ENCODE measurements around the gene MYH11. TPM values are rescaled to one million over a fixed set of nuclear protein-coding genes. Genes with fewer than 3 reads are reported as not detected.
"Not testable (repeated sequence)": the region's sequence is repeated elsewhere in the genome, so short reads cannot be mapped to it uniquely, and the experiment has no call there.

The MYH11 gene
- polyA plus RNA-seq, 1 donor, result 11.2 TPM

DNA sequence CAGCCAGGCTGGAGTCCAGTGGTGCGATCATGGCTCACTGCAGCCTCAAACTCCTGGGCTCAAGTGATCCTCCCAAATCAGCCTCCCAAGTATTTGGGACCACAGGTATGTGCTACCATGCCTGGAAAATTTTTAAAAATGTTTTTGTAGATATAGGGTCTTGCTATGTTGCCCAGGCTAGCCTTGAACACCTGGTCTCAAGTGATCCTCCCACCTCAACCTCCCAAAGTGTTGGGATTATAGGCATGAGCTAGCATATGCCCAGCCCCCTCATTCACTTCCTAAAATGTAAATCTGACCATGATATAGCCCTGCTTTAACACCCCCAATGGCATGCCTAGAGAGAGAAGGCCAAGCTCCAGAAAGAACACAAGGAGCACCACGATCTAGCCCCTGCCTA lies 108.2 kb downstream of the MYH11 start:
- DNase-seq, result no peak

DNA sequence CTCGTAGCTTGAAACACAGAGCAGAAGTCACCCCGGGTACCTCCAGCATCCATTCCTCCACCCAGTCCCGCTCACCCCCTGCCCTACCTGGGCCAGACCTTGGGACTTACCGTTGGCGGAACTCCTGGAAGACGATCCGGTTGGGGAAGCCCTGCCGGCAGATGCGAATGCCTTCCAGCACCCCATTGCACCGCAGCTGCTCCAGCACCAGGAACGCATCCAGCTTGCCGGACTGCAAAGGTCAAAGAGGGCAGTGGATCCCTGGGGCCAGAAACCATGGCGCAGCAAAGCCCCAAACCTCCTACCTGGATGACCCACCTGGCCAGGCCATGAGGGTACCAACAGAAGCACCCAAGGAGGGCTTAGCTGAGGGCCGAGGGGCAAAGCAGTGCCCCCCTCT lies 108.9 kb downstream of the MYH11 start:
- no peak for DNase-seq

DNA sequence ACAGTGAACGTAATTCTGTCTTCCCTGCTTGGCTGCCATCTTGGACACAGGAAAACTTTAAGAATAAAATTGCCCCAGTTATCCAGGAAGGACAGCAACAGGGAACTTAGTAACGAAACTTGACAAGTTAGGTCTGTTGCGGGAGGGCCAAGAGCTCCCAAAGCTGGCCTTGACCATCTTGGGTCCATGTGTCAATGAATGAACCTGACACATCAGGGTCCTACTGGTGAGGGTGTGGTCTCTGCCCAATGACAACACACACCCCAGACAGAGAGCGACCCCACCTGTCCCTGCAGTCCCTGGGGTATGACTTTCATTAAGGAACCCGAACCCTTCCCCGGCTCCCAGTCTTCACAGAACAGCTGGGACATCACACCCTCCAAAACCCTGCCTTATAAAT lies 110.5 kb downstream of the MYH11 start:
- no peak for DNase-seq

DNA sequence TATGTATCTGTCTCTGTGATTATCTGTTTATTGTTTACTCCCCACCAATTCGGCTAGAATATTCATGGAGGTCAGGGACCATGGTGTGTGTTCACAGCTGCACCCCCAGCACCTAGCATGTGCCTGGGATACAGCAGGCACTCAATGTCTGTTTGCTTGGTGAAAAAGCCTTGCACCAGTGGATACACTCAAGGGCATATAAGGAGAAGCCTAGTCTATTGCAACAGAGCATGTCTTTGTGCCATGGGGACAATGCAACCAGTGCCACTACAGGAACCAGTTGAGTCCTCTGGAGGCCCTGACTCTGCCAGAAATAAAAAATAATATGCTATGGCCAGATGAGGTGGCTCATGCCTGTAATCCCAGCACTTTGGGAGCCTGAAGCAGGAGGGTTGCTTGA lies 113.2 kb downstream of the MYH11 start:
- DNase-seq, result no peak

GRCh38 chr16:15742716-15743115 lies 114.1 kb downstream of the MYH11 start:
- no peak for DNase-seq

GRCh38 chr16:15741207-15741871 lies 115.5 kb downstream of the MYH11 start:
- no peak for DNase-seq

DNA sequence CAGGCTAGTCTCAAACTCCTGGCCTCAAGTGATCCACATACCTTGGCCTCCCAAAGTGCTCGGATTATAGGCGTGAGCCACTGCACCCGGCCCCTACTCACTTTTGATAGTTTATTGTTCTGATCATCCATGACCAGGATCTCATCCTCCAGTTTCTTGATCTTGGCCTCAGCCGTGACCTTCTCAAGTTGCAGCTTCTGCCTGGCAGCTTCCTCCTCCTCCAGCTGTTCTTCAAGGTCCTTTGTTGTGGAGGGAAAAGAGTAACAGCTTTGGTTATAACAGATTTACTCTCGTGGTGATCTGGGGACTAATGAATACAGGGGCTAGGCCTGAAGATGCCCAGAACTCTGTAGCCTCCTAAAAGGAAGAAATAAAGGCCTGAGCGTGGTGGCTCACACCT lies 116.9 kb downstream of the MYH11 start:
- DNase-seq, result no peak

DNA sequence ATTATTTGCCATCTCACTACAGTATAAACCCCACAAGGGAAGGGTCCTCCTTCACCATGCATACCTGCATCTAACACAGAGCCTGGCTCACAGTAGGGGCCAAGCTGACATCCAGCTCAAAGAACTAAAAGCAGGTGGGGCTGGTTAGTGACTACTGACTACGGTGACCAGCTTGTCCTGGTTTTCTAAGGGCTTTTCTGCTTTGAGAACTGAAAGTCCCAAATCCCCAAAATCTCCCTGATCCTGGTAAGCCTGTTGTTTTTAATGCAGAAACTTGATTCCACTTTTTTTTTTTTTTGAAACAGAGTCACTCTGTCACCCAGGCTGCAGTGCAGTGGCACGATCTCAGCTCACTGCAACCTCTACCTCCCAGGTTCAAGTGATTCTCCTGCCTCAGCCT lies 117.4 kb downstream of the MYH11 start:
- DNase-seq, result no peak

GRCh38 chr16:15737140-15737644 lies 119.6 kb downstream of the MYH11 start:
- no peak for DNase-seq

DNA sequence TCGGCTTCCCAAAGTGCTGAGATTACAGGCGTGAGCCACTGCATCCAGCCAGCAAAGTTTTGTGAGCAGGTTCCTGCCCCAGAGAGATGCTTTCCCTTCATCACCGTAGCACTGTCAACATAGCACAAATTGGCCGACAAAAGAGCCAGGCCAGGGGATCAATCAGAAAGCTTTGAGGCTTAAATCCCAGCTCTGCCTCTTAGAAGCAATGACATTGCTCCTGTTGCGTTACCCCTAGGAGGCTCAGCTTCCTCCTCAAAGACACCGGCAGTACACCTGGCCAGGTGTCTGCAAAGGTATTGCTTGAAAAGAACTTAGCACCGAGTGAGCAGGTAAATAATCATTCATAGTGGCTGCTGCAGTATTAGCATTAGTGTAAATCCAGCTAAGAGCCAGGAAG lies 120.3 kb downstream of the MYH11 start:
- DNase-seq, result no peak

DNA sequence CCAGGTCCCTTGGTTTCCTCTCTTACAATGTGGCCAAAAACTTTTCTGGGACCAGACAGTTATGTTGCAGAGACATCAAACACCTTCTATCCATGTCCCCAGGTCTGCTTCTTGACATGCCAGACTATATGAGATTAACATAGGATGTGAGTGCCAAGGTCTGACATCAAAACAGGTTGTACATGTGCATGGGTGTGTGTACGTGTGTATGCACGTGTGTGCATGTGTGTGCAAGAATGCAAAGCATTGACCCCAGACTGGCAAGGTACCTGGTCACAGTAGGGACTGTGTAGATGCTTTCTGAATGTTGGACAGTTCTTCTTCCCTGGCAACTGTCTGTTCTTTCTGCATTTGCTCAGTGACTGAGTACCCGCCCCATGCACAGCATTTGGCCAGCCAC lies 121.2 kb downstream of the MYH11 start:
- DNase-seq, result no peak

- no peak for DNase-seq
Observed at GRCh38 chr16:15732416-15732815, 124.4 kb downstream of the MYH11 start.

DNA sequence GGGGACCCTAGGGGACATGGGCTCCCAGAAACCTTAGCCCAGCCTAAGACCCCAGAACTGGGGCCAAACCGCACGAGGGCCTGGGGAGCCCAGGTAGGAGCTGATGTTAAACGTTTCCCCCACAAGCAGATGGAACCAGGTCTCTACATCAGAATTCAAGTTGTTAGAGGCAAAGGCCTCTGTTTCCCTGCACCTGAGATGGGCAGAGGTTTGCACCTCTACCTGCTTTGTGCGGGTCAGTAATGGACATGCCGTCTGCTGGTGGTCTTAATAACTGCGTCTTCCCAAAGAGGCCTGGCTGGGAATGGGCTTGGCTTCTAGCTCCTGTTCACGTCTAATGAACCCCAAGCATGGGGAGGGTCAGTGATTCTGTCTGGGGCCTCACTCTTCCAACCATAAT lies 127.7 kb downstream of the MYH11 start:
- no peak for DNase-seq

DNA sequence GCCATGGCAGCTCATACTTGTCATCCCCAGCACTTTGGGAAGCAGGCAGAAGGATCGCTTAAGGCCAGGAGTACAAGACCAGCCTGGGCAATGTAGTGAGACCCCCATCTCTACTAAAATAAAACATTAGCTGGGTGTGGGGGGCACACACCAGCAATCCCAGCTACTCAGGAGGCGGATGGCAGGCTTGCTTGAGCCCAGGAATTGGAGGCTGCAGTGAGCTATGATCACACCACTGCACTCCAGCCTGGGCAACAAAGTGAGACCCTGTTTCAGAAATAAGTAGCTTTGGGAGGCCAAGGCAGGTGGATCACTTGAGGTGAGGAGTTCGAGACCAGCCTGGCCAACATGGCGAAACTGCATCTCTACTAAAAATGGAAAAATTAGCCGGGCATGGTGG lies 129.1 kb downstream of the MYH11 start:
- DNase-seq, result not testable (repeated sequence)

DNA sequence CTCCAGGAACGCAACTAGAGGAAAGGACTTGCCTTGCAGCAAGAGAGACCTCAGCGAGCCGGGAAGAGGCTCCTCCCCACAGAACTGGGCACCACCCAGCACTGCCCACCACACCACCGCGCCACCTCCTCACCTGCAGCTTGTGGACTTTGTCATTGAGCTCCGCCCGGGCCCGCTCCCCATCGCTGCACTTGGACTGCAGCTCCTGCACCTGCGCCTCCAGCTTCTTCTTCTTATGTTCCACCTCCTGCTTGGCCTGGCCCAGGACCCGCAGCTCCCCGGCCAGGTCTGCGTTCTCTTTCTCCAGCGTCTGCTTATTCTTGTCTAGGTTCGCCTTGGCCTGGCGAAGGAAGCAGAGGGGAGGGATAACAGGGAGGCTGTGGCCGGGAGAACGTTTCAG lies 130.1 kb downstream of the MYH11 start:
- DNase-seq, result no peak

DNA sequence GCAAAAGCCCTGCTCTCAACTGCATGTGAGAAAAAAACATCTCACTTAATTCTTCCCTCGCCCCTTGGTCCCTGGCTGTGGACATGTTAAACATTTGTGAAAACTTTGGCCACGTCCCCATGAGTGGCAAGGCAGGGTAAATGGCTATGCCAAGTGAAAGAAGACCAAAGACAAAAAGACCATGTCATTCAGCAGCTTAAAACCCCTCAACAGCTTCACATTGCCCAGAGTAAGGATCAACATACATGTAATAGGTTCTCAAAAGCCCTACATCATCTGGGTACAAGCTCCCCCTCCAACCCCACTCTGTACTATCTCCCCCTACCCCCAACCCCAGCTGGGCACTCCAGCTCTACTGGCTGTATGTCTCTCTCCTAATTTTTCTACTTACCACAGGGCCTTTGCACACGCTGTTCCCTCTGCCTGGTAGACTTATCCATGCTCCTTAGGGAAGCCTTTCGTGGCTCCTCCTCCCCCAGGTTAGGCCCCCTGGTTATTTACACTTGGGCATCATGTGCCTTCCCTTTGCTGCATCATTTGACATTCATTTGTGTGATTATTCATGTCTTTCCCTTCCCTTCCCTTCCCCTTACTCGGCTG lies 131.1 kb downstream of the MYH11 start:
- no peak for DNase-seq

DNA sequence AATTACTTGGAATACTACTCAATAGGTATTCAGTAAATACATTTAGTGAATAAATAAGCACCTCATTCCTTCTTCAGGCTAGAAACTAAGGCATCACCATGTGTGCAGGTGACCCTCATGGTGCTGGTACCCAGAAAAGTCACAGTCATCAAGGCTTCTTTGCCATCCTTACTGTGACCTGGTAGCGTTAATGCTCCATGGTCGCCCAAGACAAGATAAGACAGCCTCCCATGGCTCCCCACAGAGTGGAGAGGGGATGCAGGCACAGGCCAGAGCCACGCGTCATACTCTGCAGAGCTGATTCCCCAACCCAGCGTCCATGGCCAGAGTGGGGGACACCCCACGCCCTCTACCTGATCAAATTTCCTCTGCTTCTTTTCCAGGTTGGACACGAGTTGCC lies 133.0 kb downstream of the MYH11 start:
- DNase-seq, result no peak

GRCh38 chr16:15721018-15721417 lies 135.8 kb downstream of the MYH11 start:
- DNase-seq, result no peak

GRCh38 chr16:15716694-15717447 lies 140.0 kb downstream of the MYH11 start:
- no peak for DNase-seq

DNA sequence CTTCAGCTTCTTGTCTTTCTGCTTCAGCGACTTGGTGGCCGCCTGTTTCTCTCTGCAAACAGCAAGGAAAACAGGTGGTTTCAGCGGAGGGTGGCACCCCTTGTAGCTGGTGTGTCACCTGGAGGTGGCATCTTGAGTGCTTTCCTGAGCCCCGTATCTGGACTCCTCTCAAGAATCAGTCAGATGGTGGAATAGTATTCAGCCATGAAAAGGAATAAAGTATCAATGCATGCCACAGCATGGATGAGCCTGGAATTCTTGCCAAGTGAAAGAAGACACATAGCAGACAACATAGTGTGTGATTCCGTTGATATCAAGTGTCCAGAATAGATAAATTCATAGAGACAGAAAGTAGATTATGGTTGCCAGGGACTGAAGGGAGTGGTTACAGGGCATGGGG lies 141.6 kb downstream of the MYH11 start:
- no peak for DNase-seq

DNA sequence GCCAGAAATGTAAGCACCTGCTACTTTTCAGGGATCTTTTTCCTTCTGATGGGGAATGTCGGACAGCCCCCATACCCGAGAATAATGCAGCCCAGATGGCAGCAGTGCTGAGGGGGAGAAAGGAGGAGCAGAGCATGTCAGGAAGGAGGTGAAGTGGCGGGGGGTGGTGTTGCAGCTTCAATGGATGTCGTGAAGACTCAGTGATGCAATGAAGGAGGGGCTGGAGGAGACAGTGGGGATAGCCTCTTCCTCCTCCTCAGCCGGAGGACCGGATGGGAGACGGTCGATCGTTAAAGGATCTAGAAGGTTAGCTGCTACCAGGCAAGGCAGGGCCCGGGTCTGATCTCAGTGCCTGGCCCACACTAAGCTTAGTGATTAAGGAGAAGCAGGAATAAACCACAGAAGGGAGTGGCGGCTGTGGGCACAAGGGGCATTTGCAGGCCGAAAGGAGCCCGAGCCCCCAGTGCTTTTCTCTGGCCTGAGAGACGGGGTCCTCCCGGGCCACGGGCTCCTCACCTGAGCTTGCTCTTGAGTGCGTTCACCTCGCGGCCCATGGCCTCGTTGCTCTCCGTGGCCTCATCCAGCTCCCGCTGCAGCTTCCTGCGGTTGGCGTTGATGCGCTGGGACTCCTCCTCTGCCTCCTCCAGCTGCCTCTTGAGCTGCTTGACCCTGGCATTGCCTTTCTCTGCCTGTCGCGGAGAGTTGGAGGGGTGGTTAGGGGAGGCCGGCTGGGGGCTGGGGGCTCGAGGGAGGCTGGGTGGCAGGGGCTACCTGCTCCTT lies 142.2 kb downstream of the MYH11 start:
- no peak for DNase-seq

DNA sequence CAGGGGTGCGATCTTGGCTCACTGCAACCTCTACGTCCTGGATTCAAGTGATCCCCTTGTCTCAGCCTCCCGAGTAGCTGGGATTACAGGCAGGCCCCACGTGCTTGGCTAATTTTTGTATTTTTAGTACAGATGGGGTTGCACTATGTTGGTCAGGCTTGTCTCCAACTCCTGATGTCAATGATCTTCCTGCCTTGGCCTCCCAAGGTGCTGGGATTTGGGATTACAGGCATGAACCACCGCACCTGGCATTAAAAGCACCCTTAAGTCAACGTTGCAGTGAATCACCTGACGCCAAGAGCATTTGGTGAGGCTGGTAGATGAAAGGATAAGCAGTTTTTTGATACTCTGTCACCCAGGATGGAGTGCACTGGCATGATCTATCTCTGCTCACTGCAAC lies 147.8 kb downstream of the MYH11 start:
- DNase-seq, result no peak

DNA sequence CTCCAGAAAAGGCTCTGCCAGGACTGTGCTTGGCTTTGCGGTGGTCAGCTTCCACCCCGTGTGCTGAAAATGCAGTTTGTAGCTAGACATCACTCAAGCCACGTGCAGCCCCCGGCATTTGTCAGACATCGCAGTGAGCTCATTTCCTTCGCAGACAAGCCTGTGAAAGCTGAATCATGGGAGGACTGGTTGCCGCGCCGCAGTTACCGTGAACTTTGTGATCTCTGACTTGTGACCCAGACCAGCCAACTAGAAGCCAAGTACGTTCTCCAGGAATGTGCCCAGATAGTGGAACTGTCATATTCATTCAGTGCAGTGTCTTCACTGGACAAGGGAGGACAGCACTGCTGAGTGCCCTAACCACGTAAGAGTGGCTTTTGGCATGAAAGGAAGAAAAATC lies 148.7 kb downstream of the MYH11 start:
- no peak for DNase-seq

All from hindlimb muscle (tissue), 1 donor.